CD4-positive, alpha-beta memory T cell (primary cell): ENCODE measurements around the gene ATP1B3. TPM values are rescaled to one million over a fixed set of nuclear protein-coding genes. Genes with fewer than 3 reads are reported as not detected.

ENCODE experiments used
- CTCF ChIA-PET: fragments of 350-600 bp; sonication (Branson Sonifier 250); formaldehyde crosslinking; loops from one replicate; lab custom pipeline; 2021; ENCODE audit warnings: inconsistent platforms; ENCODE audit not compliant: partially characterized antibody; lab: Charles Lee
- POLR2A ChIA-PET: fragments of 350-600 bp; sonication (Branson Sonifier 250); formaldehyde crosslinking; loops from one replicate; lab custom pipeline; 2021; ENCODE audit not compliant: partially characterized antibody; lab: Charles Lee
- DNase-seq, 5 donors: peaks; one replicate each; pipeline versions ENCODE4 v3.0.0 to v3.0.0-alpha.2; 2020 to 2022; ENCODE audit warnings: mixed read lengths in 1 of 5
- H3K27ac ChIP-seq: one replicate; pipeline ENCODE4 v1.7.0; 2013; ENCODE audit warnings: low read depth, low read length
- H3K27me3 ChIP-seq: 2 replicates; pipeline ENCODE4 v1.7.0; 2013; ENCODE audit warnings: mild to moderate bottlenecking, low read length, moderate library complexity; ENCODE audit not compliant: insufficient read depth
- H3K36me3 ChIP-seq: 2 replicates; pipeline ENCODE4 v1.7.0; 2013; ENCODE audit warnings: mild to moderate bottlenecking, low read length, moderate library complexity; ENCODE audit not compliant: insufficient read depth
- H3K4me1 ChIP-seq: 2 replicates; pipeline ENCODE4 v1.7.0; 2013; ENCODE audit warnings: mild to moderate bottlenecking, low read length, moderate library complexity; ENCODE audit not compliant: insufficient read depth
- H3K4me3 ChIP-seq, 2 donors: one replicate each; pipeline ENCODE4 v1.7.0; 2013; ENCODE audit warnings: low read length in 2 of 2, mild to moderate bottlenecking in 1 of 2
- H3K9me3 ChIP-seq, 2 donors: one replicate each; pipeline ENCODE4 v1.7.0; 2013; ENCODE audit warnings: low read length in 2 of 2, control low read depth in 1 of 2; ENCODE audit not compliant: control insufficient read depth in 1 of 2
- H3K27ac Mint-ChIP-seq, 7 donors: one replicate each; pipeline ENCODE4 v1.8.0; 2020 to 2021; ENCODE audit warnings: mixed read lengths in 7 of 7, mild to moderate bottlenecking in 6 of 7, inconsistent platforms in 3 of 7, moderate library complexity in 3 of 7
- H3K27me3 Mint-ChIP-seq, 2 donors: one replicate each; pipeline ENCODE4 v1.8.0; 2020 to 2021; ENCODE audit warnings: mixed read lengths in 2 of 2
- H3K36me3 Mint-ChIP-seq, 2 donors: one replicate each; pipeline ENCODE4 v1.8.0; 2020 to 2021; ENCODE audit warnings: mixed read lengths in 2 of 2, inconsistent platforms in 1 of 2, mild to moderate bottlenecking in 1 of 2
- H3K4me1 Mint-ChIP-seq, 4 donors: one replicate each; pipeline ENCODE4 v1.8.0; 2020 to 2021; ENCODE audit warnings: mixed read lengths in 4 of 4, mild to moderate bottlenecking in 1 of 4
- H3K4me3 Mint-ChIP-seq, 8 donors: one replicate each; pipeline ENCODE4 v1.8.0; 2020 to 2021; ENCODE audit warnings: mixed read lengths in 8 of 8, mild to moderate bottlenecking in 7 of 8, moderate library complexity in 6 of 8, inconsistent platforms in 3 of 8
- H3K9me3 Mint-ChIP-seq, 8 donors: one replicate each; pipeline ENCODE4 v1.8.0; 2020 to 2021; ENCODE audit warnings: mixed read lengths in 8 of 8, mild to moderate bottlenecking in 5 of 8, inconsistent platforms in 3 of 8, moderate library complexity in 1 of 8
- intact Hi-C: fragments of 100-400 bp; cut with micrococcal nuclease; formaldehyde crosslinking; loops from one replicate; pipeline ENCODE4 v1.15.1; 2023
- polyA plus RNA-seq, 2 donors: library from polyadenylated mRNA; unstranded; fragments of 300-500 nt; fragmentation: Illumina TruSeq; gene quantifications; one replicate each; pipeline ENCODE4 v1.2.3, GENCODE V29; 2021
- total RNA-seq, 2 experiments: library from RNA; stranded (reverse); gene quantifications; one replicate each; pipeline ENCODE4 v1.2.3, GENCODE V29; 2021

The ATP1B3 gene
- 10 to 100 TPM; 28.3 to 31.3 TPM for total RNA-seq
- polyA plus RNA-seq, result 100 to 1,000 TPM; 114 to 132 TPM

GRCh38 chr3:141876381-141876890, at the start of gene ATP1B3:
Gene ATP1B3 (plus strand): TSS chr3:141876643. CDS start chr3:141876802, 159 bp downstream.
- POLR2A ChIA-PET, result interaction anchor here (0.9 to 5.8 kb wide), 10 partner anchors 10 to 703 kb away, joined by 3 to 87 read pairs (median 4); partner anchors contain the start of genes RASA2 and RNF7
- Mint-ChIP-seq H3K9me3 (no peaks in the 10 kb centered on the region), H3K36me3 (peaks cover 0 to 8% of the 10 kb centered on the region in 2 donors), H3K27ac (peak within 1 kb of the TSS; percentile 93 to 99 (median 95)), H3K27me3 (peaks cover 0 to 1% of the 10 kb centered on the region in 2 donors), H3K4me1 (peaks cover 21 to 44% (median 33%) of the 10 kb centered on the region in 4 donors), H3K4me3 (peak within 1 kb of the TSS; percentile 88 to 97 (median 92))
- peak in 4 of 5 donors; percentile 81 to 85 (median 84) for DNase-seq
- no peaks in the 10 kb centered on the region for H3K36me3 ChIP-seq
- CTCF ChIA-PET, result interaction anchor here (1.2 to 5.4 kb wide), 5 partner anchors 9 to 138 kb away, joined by 3 to 76 read pairs (median 13); partner anchors contain the start of gene RNF7
- H3K4me1 ChIP-seq, result peaks cover 31% of the 10 kb centered on the region
- H3K27me3 ChIP-seq, result no peaks in the 10 kb centered on the region
- peak within 1 kb of the TSS; percentile 82 to 86 for H3K4me3 ChIP-seq
- intact Hi-C loops, result loop anchor here (1.0 to 10.0 kb wide), 4 partner anchors 349 to 1126 kb away; partner anchors contain the start of genes ATR, GK5 and U2SURP
- no peaks in the 10 kb centered on the region for H3K9me3 ChIP-seq
- peak within 1 kb of the TSS; percentile 95 for H3K27ac ChIP-seq

- H3K9me3 Mint-ChIP-seq, result no peaks in the 10 kb centered on the region
- H3K27ac Mint-ChIP-seq, result no peak overlapping the region
- no peaks in the 10 kb centered on the region for H3K36me3 ChIP-seq
- H3K4me1 Mint-ChIP-seq, result no peaks in the 10 kb centered on the region
- H3K27me3 ChIP-seq, result no peaks in the 10 kb centered on the region
- ChIA-PET CTCF (no interaction called here), POLR2A (no interaction called here)
- H3K9me3 ChIP-seq, result no peaks in the 10 kb centered on the region
- H3K4me3 ChIP-seq, result no peak overlapping the region
- H3K27ac ChIP-seq, result no peak overlapping the region
- intact Hi-C loops, result no loop called here
- H3K4me3 Mint-ChIP-seq, result no peak overlapping the region
- no peaks in the 10 kb centered on the region for H3K4me1 ChIP-seq
- H3K36me3 Mint-ChIP-seq, result no peaks in the 10 kb centered on the region
- DNase-seq, result no peak
- no peaks in the 10 kb centered on the region for H3K27me3 Mint-ChIP-seq
These were observed 48.0 kb upstream of the ATP1B3 start for GRCh38 chr3:141828487-141828886.

- no peaks in the 10 kb centered on the region for H3K9me3 Mint-ChIP-seq
- ChIA-PET POLR2A (interaction anchor here (0.8 kb wide), 1 partner anchor 47 kb away, joined by 3 read pairs; no protein-coding TSS in a partner anchor), CTCF (interaction anchor here (1.0 kb wide), 1 partner anchor 13 kb away, joined by 3 read pairs; no protein-coding TSS in a partner anchor)
- H3K27me3 Mint-ChIP-seq, result no peaks in the 10 kb centered on the region
- H3K36me3 Mint-ChIP-seq, result no peaks in the 10 kb centered on the region
- H3K4me1 Mint-ChIP-seq, result no peaks in the 10 kb centered on the region
- intact Hi-C loops, result no loop called here
- no peaks in the 10 kb centered on the region for H3K9me3 ChIP-seq
- no peak overlapping the region for H3K4me3 ChIP-seq
- no peak overlapping the region for H3K27ac Mint-ChIP-seq
- H3K4me3 Mint-ChIP-seq, result no peak overlapping the region
- no peak overlapping the region for H3K27ac ChIP-seq
- no peaks in the 10 kb centered on the region for H3K27me3 ChIP-seq
- no peak for DNase-seq
- no peaks in the 10 kb centered on the region for H3K36me3 ChIP-seq
- no peaks in the 10 kb centered on the region for H3K4me1 ChIP-seq
These were observed 47.6 kb upstream of the ATP1B3 start for GRCh38 chr3:141828890-141829289.

DNA sequence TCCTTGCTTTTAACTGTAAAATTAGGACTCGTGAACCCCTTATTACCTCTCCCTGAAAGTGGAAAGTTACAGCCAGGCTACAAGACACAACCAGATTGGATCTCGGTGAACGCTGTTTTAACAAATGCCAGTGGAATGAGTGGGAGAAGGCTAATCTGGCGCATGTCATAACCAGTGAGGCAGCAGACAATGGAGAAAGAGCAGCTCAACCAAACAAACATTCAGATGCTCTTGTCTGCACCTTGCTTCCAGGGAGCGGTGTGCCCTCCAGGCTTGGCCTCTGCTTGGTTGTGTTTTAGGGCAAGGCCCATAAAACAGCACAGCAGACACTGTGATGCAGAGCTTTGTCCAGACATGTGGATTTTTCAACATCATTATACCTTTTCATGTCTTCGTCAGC, 45.9 kb upstream of the ATP1B3 start:
- Mint-ChIP-seq H3K27me3 (no peaks in the 10 kb centered on the region), H3K4me3 (no peak overlapping the region), H3K4me1 (no peaks in the 10 kb centered on the region), H3K36me3 (no peaks in the 10 kb centered on the region), H3K27ac (no peak overlapping the region), H3K9me3 (no peaks in the 10 kb centered on the region)
- POLR2A ChIA-PET, result interaction anchor here (1.0 kb wide), 1 partner anchor 79 kb away, joined by 3 read pairs; no protein-coding TSS in a partner anchor
- CTCF ChIA-PET, result no interaction called here
- no peak for DNase-seq
- no peak overlapping the region for H3K27ac ChIP-seq
- no peaks in the 10 kb centered on the region for H3K27me3 ChIP-seq
- no peaks in the 10 kb centered on the region for H3K4me1 ChIP-seq
- intact Hi-C loops, result no loop called here
- H3K4me3 ChIP-seq, result no peak overlapping the region
- H3K9me3 ChIP-seq, result no peaks in the 10 kb centered on the region
- no peaks in the 10 kb centered on the region for H3K36me3 ChIP-seq

DNA sequence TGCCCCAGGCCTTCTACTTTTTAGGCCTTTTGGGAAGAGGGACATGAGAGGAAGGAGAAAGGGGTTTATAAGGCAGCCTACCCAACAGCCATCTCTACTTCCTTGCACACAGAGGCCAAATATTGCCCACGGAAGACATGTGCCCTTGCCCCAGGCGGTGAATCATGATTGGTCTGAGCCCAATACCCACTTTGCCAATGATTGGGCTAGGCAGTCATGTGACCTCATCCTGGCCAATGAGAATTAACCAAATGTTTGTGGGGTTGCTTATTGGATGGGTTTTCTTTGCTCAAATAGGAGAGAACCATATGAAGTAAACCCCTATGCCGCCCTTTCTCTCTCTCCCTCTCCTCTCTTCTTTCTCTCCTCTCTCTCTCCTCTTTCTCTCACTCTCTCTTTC, 42.2 kb upstream of the ATP1B3 start:
- Histone ChIP-seq H3K36me3 (no peaks in the 10 kb centered on the region), H3K27ac (no peak overlapping the region), H3K9me3 (no peaks in the 10 kb centered on the region), H3K4me1 (no peaks in the 10 kb centered on the region), H3K4me3 (no peak overlapping the region), H3K27me3 (no peaks in the 10 kb centered on the region)
- intact Hi-C loops, result no loop called here
- H3K36me3 Mint-ChIP-seq, result no peaks in the 10 kb centered on the region
- ChIA-PET POLR2A (no interaction called here), CTCF (no interaction called here)
- no peaks in the 10 kb centered on the region for H3K27me3 Mint-ChIP-seq
- no peaks in the 10 kb centered on the region for H3K9me3 Mint-ChIP-seq
- no peak for DNase-seq
- H3K4me1 Mint-ChIP-seq, result no peaks in the 10 kb centered on the region
- no peak overlapping the region for H3K4me3 Mint-ChIP-seq
- H3K27ac Mint-ChIP-seq, result peak overlapping the region in 1 of 7 donors; percentile 63

- Histone ChIP-seq H3K4me3 (no peak overlapping the region), H3K4me1 (no peaks in the 10 kb centered on the region), H3K36me3 (no peaks in the 10 kb centered on the region), H3K27me3 (no peaks in the 10 kb centered on the region), H3K27ac (no peak overlapping the region), H3K9me3 (no peaks in the 10 kb centered on the region)
- Mint-ChIP-seq H3K27ac (no peak overlapping the region), H3K27me3 (no peaks in the 10 kb centered on the region), H3K4me1 (no peaks in the 10 kb centered on the region), H3K9me3 (no peaks in the 10 kb centered on the region), H3K4me3 (no peak overlapping the region), H3K36me3 (no peaks in the 10 kb centered on the region)
- POLR2A ChIA-PET, result no interaction called here
- CTCF ChIA-PET, result no interaction called here
- intact Hi-C loops, result no loop called here
- DNase-seq, result no peak
These were observed 40.8 kb upstream of the ATP1B3 start for GRCh38 chr3:141835557-141836229.

DNA sequence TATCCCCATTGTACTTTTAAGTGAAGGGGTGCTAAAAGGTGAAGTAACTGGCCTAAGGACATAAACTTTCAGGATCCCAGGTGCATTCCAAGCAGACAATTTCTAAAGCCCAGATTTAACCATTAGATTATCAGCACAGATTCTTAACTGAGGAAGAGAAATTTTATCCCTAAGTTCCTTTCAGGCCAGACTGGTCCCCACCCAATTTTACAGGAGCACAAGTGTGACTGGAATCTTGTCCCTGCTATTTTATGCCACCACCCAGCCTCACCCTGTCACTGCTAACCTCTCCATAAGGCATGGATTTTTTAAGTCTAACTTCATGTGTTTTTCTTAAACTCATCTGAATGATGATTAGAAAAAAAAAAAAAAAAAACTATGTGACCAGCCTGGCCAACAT, 37.1 kb upstream of the ATP1B3 start:
- intact Hi-C loops, result no loop called here
- H3K9me3 ChIP-seq, result no peaks in the 10 kb centered on the region
- no peak overlapping the region for H3K4me3 Mint-ChIP-seq
- H3K4me1 Mint-ChIP-seq, result peaks cover 0 to 5% (median 0%) of the 10 kb centered on the region in 4 donors
- CTCF ChIA-PET, result no interaction called here
- no peak overlapping the region for H3K27ac Mint-ChIP-seq
- no peaks in the 10 kb centered on the region for H3K9me3 Mint-ChIP-seq
- H3K4me3 ChIP-seq, result no peak overlapping the region
- POLR2A ChIA-PET, result no interaction called here
- H3K36me3 ChIP-seq, result no peaks in the 10 kb centered on the region
- no peaks in the 10 kb centered on the region for H3K4me1 ChIP-seq
- no peak for DNase-seq
- H3K27ac ChIP-seq, result no peak overlapping the region
- no peaks in the 10 kb centered on the region for H3K36me3 Mint-ChIP-seq
- no peaks in the 10 kb centered on the region for H3K27me3 Mint-ChIP-seq
- H3K27me3 ChIP-seq, result no peaks in the 10 kb centered on the region
